T-helper 22 cell (primary cell): ENCODE measurements around the gene RAB11FIP5.
A peak's percentile ranks its signal among the peaks of the same experiment; 100 is the strongest.

Source experiments
- DNase-seq: peaks from one replicate; pipeline ENCODE4 v3.0.0-alpha.2; 2020; ENCODE audit warnings: low read depth

The RAB11FIP5 gene

DNA sequence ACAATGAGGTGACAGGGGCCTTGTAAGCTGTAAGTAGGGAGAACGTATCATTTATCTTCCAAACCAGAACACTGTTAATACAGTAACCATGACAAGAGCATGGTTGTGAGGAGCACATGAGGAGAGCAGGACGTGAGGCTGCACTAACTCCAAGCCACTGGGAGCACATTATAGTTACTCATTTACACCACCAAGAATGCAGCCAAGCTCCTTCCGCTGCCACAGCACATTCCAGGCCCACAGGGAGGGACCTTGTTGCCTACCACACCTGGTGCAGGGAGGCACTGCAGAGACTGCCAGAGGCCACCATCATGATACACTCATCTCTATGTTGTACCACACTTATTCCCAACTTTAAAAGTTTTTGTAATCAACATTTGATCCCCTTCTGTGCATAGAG is 27.8 kb downstream of the RAB11FIP5 start:
- no peak for DNase-seq

DNA sequence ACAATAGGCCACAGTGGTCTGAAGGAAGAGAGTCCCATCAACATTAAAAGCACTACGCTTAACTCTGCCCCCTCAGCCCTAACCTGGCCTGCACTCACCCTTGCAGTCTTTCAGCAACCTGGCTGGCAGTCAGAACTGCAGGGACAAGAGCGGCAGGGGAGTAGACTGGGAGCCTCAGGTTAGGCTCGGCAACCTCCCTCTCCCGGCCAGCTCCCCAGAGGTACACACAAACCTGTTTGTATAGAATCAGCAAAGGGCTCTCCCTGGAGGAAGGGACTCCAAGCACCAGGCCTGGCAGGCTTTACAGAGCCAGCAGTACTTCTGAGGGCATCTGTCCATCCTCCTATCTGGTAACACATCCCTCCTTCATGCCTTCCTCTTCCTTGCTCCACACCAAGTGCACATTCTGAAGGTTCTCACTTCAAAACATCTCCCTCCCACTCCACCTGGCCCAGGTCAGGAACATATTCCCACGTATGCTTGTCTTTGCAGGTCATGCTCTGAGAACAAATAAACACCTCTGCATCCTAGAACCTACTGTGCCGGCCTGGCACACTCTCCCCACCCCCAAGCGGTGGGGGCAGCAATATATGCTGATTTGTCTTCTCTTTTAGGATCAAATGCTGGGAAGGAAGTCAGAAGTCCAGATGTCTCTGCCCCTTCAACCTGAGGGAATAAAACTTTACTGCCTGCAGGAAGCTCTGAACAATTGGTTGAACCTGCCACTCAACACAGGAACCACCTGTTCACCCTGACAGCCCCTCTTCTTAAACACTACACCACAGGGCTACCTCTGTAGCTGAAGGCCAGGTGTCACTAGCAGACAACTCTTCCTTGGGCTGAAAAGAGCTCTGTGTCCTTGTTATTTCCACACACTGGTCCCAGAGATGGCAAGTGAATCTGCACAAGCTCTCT is 28.6 kb downstream of the RAB11FIP5 start:
- DNase-seq: no peak

DNA sequence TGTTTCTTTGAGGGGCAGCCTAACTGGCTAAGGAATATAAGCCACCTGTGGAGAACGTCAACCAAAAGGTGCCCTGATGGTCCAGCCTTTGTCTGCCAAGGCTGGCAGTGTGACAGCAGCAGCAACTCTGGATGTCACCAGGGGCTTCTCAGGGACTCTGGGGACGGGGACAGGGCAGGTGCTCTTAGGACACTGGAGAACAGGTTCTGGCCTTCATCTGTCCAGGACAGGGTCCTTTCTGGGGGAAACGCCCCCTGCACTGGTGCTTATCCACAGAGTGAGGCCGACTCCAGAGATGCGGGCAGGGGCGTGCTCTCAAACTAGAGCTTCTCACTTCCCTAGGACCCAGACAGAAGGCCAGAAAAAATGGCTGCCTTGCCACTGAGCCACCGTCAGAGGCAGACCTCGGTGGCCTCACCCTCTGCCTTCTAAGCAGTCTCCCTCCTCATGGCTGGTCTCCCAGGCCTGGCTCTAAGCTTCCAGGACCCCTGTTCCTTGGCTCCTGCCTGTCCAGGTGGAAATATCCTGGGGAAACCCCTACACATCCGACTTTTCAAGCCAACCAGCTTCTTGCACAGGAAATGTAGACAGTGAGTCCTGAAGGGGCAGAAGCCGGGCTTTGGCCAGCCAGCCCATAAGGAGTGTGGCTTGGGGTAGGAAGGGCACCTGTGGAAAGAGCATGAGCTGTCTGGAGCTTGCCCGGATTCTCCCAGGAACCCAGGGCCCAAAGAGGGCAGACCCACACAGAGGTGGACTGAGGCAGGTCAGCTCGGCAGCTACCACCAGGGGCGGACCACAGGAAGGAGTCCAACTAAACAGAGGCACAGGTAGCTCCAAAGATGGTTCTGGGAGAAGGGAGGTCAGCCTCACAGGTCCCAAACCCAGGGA is 30.0 kb downstream of the RAB11FIP5 start:
- DNase-seq: no peak

DNA sequence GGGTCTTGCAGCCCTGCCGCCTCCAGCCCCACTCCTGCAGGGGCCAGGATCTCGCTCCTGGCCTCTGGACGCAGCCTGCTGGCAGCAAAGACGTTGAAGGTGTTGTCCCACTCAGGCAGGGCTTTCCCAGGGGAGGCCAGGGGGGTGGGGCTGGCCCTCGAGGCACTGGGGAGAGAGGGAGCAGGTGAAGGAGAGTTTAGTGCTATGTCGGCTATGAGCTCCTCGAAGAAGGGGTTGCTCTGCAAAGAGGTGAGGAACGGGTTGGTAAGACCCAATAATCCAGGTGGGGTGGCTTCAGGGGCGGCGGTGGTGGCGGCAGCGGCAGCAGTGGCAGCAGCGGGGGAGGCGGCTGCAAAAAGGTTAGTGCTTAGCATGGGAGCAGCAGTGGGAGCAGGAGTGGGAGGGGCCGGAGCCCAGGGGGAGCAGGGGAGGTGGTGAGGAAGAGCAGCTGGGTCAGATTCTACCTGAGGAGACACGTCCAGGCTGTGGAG is 31.5 kb downstream of the RAB11FIP5 start:
- no peak for DNase-seq

DNA sequence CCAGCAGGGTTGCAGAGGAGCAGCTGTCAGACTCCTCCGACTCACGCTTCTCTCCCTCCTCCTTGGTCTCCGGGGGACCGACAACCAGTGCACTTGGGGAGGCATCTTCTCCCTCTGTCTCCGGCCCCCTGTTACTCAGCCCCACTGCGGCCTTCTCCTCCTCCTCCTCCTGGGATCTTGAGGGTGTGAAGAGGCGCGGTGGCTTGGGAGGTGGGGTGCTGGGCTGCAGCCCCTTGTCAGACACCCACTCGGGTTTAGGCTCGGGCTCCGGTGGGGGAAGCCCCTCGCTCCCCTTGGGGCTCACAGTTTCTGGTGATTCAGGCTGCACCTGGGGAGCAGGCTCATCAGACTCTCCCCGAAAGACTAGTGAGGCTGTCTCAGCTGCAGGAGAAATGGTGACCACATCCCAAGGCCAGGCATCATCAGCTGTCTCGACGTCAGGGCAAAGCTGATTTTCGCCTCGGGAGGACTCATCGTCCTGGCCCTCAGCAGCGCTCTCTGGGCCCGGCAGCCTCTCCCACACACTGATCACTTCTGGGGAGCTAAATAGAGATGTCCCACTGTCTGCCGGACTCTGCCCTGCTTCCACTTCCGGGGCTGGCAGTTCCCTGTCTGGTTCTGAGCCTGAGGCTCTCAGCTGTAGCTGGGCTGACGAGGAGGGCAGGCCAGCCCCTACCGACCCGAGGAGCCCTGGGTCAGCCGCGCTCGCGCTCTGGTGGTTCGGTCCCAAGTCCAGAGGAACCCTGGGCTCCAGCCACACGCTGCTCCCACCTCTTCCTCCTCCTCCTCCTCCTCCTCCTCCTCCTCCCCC is 32.2 kb downstream of the RAB11FIP5 start:
- no peak for DNase-seq

DNA sequence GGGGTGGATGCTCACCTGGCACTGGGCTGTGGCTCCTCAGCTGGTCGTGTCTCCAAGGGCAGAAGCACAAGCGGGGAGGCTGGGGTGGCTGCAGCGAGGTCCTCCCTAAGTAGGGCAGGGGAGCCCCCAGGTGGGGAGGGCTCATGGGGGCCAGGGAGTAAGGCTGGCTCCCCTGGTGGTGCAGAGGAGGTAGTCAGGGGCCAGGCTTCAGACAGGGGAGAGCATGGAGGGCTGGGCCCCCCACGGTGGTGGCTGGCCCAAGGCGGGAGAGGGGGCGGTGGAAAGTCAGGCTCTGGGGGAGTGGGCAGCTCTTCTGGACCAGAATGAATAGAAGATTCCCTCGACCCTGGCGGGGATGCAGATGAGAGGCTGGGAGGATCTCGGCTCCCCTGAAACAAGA is 33.1 kb downstream of the RAB11FIP5 start:
- no peak for DNase-seq

DNA sequence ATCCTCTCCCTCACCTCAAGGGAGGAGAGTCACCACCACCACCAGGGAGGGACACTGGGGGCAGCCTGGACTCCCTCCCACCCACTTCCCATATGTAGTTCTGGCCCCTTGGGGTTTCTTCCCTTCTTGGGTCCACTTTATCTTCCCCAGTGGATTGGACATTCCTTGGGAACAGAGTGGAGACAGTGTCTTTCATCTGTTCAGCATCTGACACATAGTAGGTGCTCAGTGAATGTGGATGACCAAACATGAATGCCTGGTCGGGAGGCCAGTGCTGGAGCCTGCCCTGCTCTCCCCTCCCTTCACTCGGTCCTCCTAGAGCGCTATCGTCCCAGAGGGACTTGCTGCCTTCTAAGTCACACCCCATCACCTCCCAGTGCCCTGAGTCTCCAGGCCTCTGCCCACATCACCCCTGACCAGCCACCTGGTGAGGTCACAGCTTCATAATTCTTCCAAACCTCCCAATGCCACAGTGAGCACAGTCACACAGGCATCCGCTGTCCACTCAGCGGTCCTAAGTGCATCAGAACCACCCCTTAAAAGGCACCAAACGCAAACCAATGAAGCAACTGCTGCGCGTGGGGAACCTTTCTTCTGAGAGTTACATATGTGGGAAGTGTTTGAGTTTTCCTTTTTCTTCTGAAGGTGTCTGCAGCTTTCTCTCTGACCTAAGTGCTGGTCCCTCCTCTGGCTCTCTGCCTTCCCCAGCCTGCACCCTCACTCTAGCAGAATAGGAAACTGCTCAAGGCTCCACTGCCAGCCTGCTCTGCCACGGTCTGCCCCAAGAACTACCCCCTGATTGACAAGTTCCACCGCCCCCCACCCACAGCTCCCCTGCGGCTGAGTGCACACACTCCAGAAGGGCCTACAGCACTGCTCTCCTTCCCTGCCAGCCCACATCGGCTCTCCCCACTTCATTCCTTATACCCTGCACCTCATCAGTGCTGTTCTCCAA is 34.0 kb downstream of the RAB11FIP5 start:
- no peak for DNase-seq

DNA sequence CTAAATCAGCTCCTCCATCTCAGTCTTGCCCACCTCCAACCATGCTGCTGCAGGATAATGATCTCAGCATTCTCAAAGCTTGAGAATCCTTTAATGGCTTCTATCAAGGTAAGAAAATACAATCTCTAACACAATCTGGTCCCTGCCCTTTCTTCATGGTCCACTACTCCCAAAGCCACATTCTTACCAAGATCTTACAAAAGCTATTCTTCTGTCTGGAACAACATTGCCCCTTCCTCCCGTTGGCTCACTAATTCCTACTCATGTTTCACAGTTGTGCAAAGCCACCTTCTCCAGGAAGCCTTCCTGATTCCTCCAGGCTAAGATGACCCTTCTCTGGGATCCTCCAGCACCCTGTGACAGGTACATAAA is 35.3 kb downstream of the RAB11FIP5 start:
- DNase-seq: no peak

DNA sequence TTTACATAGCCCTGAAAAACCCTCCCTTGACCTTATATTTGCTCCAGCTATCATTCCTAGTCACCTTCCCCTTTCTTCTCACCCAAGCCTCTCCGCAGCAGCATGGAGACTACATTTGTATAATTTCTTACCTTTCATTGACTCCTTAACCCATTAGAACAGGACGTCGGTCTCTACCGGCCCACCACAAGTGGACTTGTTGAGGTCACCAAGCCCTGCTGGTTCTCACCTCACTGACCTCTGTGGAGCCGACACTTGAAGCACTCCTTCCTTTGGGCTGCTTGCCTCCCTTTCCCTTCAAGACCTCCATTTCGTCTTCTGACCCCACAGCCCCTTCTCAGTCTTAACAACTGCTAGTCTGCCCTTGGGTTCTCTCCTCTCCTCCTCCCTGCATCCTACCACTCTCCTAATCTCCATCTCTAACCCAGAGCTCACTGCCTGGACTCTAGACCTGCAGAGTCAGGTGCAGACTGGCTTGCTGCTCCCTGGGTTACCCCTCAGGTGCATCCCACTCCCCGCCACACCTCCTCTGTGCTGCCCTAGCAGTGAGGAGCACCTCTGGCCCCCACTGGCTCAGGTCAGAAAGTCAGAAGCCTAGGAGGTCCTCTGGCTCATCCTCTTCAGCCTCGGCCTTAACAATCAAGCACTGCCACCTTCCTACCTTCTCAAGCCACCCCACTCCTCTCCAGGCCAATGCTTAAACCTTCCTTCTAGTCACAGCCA is 35.9 kb downstream of the RAB11FIP5 start:
- DNase-seq: no peak

DNA sequence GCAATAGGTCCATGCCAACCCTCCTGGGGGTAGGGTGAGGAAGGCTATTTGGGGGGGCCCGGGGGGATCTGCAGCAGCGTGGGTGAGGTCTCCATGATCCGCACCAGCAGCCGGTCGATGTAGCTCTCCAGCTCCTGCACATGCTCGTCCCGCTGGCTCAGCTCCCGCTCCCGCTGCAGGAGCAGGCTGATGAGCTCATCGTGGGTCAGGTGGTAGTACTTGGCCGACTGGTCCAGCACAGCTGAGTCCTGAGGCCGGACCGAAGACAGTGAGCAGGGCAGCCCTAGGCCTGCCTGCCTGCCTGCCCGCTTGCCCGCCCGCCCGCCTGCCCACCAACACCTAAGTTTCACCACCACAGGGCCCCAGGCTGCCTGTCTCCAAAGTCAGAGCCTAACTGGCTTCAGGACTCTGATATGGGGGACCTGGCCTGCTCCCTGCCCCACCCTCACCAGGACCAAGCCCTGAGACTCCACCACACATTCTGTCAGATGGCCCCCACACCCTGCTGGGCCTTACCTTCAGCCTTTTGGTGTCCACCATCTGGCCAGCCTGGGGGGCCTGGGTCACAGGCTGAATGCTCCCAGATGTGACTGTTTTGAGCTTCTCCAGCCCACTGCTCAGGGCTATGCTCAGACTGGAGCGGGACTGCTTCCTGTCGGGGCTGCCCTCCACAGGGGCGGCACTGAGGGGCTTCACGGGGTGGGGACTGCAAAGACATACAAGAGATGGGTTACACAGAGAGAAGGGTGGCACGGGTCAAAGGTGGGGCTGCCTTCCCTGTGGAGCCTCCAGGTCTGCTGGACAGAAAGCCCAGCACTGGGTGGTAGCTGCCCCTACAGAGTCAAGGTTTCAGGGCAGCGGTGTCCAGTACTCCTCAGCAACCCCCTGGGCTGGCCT is 37.0 kb downstream of the RAB11FIP5 start:
- no peak for DNase-seq

DNA sequence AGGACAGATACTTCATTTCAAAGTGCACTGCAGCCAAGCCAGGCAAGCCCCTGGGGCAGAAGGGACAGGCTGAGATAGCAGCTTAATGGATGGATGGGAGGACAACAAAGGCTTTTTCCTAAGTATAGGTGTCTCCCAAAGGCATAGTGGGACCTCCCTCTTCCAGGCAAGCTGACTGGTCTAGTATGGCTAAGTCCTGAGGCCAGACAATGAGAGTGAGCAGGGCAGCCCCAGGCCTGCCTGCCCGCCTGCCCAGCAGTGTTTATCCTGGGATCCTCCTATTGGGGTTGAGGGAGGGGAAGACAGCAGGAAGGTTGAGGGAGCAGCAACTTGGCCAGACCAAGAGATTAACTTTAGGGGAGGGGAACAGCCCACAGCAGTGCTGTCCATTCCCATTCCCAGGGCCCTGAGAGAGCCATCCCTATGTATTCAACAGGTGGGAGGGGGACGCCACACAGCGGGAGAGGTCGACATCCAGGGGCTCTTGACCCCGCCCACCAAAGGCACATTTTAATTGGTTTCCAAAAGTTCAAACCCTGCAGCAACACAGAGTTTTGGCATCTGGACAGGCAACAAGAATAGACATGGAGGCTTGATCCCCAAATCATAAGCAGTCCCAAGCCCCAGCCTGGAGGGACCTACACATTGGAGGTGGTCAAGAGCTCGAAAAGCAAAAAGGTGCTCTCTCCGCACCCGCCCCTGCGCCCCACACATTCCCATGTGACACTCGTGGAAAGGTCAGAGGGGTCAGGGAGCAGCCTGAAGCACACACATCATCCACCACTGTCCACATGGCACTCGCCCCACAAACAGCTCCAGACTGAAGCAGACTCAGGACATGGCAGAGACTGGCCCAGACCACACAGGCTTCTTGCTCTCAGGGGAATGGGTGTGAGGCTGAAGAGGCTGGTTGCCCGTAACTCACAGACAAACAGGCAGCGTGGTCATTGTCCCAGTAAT is 38.4 kb downstream of the RAB11FIP5 start:
- no peak for DNase-seq

DNA sequence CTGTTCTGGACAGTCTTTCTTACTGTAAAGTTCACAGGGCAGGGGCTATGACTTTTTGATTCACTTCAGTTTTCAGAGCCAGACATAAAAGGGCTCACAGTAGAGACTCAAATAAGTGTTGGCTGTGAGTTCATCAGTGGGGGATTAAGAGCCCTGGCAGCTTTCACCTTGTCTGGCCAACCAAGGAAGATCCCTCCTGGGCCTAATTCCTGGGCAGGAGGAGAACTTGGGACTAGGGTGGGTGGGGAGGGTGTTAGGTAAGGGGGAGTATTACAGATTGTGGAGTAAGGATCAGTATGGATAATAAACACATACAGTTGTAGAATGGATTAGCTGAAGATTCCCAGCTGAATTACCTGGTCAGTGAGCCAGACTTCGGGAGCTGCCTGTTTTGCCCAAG is 40.3 kb downstream of the RAB11FIP5 start:
- DNase-seq: no peak

DNA sequence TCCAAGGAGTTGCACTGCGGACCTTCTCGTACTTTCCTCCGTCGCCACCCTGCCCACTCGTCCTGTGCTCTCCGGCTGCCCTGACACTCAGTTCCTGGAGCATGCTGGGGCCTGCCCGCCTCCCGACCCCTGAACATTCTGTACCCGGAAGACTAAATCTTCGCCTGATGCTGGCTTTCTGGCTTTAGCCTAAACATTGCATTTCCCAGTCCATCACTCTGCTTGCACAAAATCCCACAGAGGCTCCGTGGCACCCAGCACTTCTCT is 40.7 kb downstream of the RAB11FIP5 start:
- no peak for DNase-seq

DNA sequence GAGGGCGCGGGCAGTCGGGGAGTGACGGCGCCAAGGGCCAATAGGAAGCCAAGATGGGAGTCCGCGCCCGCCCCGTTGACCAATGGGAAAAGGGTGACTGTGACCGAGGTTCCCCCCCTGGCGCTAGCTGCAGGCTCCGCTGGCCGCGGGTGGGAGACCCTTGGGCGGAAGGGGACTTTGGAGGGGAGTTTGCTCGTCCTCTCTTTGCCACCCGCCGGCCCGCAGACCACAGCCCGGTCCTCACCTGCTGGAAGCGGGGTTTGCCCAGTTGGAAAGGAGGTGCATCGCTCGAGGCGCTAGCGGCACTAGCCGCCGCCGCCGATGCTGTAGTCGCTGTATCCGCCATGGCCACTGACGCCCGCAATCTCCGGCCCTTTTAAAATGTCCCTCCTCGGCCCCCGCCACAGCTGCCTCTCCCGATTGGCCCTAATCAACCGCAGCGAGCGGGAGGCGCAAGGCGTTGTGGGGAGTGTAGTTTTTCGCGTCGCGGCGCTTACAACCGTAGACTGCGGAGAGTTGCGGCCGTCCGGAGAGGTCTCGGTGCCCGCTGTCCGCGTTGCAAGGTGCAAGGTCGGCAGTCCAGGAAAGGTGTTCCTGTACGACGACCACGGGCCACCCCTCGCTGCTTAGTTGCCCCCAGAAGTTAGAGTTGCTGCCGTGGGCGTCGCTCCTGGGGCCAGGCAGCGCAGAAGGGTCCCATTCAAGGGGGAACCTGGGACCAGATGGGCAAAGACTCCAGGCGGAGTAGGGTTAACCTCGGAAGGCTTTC is 41.2 kb downstream of the RAB11FIP5 start, which contains the start of gene SFXN5:
SFXN5 (minus strand) TSS at position 353 of the 769 bp plus-strand sequence; CDS start at position 346, 7 bp downstream.
- DNase-seq: peak; percentile 86

DNA sequence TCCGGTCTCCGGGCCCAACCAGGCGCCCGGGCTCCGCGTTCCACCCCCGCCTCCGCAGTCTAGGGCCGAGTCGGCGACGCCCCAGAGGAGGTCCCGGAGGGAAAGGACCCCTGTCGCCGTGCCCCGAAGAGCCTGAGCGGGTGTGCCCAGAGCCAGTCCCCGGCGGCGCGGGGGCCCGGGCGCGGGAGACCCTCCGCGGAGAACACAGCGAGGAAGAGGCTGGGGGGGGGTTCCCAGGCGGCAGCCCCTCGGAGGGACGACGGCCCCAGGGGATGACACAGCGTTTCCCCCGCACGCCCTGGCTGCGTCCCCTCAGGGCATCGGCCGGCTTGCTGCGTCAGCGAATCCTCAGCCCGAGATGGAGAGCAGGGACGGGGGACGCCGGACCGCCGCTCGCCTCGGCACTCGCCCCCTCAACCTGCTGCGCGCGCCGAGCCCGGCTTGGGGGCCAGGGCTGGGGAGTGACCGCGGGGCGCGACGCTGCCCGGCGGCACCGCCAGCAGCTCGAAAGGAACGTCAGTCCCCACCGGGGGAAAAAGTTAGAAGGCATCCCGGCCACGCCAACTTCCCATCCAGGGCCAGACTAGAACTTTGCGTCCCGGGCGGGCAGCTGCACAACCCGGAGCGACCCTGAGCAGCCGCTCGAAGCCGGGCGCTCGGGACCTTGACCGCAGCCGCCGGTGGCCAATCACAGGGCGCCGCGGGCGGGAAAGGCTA is 41.9 kb downstream of the RAB11FIP5 start:
- DNase-seq: peak; percentile 23

DNA sequence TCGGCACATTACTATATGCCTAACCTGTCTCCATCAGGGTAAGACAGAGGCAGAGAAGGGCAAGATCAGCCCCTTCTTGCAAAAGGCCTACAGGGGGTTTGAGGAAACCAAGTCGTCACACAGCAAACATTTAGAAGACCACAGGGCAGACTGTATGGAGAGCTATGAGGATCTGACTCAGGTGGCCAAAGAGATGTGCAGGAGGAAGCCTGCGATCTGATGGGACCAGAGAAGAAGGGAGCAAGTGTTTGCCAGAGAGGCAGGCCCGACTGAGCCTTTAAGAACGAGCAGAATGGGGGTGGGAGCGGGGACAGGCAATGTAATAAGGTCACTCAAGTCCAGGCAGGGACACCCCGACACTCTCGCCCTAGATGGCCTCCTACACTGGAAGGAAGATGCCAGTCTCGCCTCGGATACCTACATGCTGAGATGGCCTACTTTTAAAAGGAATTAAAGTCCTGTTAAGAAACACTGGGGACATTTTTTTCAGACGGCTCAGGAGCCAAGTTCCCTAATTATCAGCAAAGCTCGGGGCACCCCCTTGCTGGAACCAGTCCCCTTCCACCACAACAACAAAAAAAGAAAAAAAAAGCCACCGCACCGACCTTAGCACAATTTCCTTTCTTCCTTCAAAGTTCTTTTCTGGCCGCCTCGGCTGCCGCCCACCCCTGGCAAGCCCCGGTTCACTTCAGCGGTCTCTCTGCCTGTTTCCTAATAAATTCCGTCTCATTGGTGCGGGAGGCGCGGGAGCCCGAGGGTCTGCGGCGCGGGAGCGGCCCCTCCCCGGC is 42.7 kb downstream of the RAB11FIP5 start:
- no peak for DNase-seq
